SH-SY5Y (cell line): Measurements from ENCODE around the gene SH2D1B.

ENCODE experiments used
- GATA2 ChIP-seq: IDR thresholded peaks from 2 replicates; pipeline ENCODE4 v1.6.1; 2011; ENCODE audit warnings: mild to moderate bottlenecking, low read depth, low read length
- GATA3 ChIP-seq: IDR thresholded peaks from 2 replicates; pipeline ENCODE4 v1.6.1; 2011; ENCODE audit warnings: low read depth, mild to moderate bottlenecking, low read length, moderate library complexity

DNA sequence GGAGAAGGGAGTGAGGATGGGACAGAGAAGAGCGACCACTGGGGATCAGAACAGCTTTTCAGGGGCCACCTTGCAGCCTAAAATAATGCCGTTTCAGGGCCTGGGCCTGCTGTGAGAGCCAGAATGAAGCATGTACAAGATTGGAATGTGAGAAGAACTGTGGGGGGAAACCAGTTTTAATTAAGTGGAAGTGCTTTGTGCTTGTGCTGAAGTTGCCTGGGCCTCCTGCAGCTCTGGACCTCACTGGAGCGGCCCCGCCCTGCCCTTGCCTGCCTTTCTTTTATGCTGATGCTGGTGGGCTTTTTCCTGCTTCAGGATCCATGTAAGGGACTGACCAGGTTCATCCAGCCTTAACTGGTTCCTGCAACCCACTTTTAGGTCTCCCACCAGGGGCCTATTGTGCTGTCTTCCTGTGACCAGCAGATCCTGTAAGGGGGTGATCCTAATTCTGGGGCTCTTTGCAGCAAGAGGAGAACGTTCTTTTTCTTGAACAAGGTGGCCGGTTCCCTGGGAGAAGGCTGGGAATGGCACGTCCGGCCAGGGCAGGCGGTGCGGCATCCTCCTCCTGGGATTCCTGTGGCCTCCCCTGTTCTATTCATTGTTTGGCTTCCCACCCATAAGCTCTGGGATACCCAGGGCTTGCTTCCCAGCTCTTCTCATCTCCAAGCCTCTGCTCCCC is 27.2 kb downstream of the SH2D1B start:
- TF ChIP-seq GATA3 (no peak), GATA2 (no peak)
